T-cell (primary cell): ENCODE data around the gene GINS2. TPM values are rescaled to one million over a fixed set of nuclear protein-coding genes. Genes with fewer than 3 reads are reported as not detected.

Experiments used
- ATAC-seq, 4 experiments: fragments of 200-7000 bp in 3 of 4; fragments of 150-1000 bp in 1 of 4; cut with Tn5 transposase; replicated peaks in 1 of 4; 1 replicate in 3 of 4; 2 replicates in 1 of 4; pipeline ENCODE4 v1.10.0; 2021; ENCODE audit warnings: moderate library complexity in 3 of 4, mild to moderate bottlenecking in 2 of 4, moderate number of reproducible peaks in 1 of 4
- CTCF ChIA-PET, 2 donors: fragments of 300-600 bp; sonication (Branson Sonifier 250); formaldehyde crosslinking; loops; one replicate each; lab custom pipeline; 2022; ENCODE audit warnings: antibody characterized with exemption in 2 of 2; lab: Charles Lee
- POLR2A ChIA-PET, 2 donors: fragments of 300-600 bp; sonication (Branson Sonifier 250); formaldehyde crosslinking; loops; one replicate each; lab custom pipeline; 2022; ENCODE audit warnings: antibody characterized with exemption in 2 of 2; lab: Charles Lee
- DNase-seq, 35 experiments: peaks; one replicate each; pipeline versions ENCODE4 v3.0.0 to v3.0.0-alpha.2; 2013 to 2023
- H3K27ac ChIP-seq: one replicate; pipeline ENCODE4 v1.5.1; 2013; ENCODE audit warnings: low read length
- H3K27me3 ChIP-seq, 2 experiments: replicated peaks in 1 of 2; 1 replicate in 1 of 2; 2 replicates in 1 of 2; pipeline versions ENCODE4 v1.6.1 to v1.7.0; 2013; ENCODE audit warnings: low read length in 1 of 2, mixed read lengths in 1 of 2; ENCODE audit not compliant: control insufficient read depth in 2 of 2, insufficient read depth in 2 of 2; ENCODE audit errors: extremely low read depth in 1 of 2
- H3K36me3 ChIP-seq, 2 donors: 1 replicate in 1 of 2; 2 replicates in 1 of 2; pipeline versions ENCODE4 v1.6.1 to v1.7.0; 2013; ENCODE audit warnings: low read length in 1 of 2; ENCODE audit not compliant: control insufficient read depth in 2 of 2, insufficient read depth in 1 of 2; ENCODE audit errors: extremely low read depth in 1 of 2
- H3K4me1 ChIP-seq, 2 experiments: 1 replicate in 1 of 2; 2 replicates in 1 of 2; pipeline versions ENCODE4 v1.6.1 to v1.7.0; 2013; ENCODE audit warnings: low read length in 2 of 2, mixed read lengths in 1 of 2; ENCODE audit not compliant: insufficient read depth in 2 of 2, control insufficient read depth in 1 of 2; ENCODE audit errors: extremely low read depth in 1 of 2
- H3K4me3 ChIP-seq, 2 donors: 1 replicate in 1 of 2; 2 replicates in 1 of 2; pipeline versions ENCODE4 v1.5.1 to v1.7.0; 2013; ENCODE audit warnings: mild to moderate bottlenecking in 2 of 2, low read length in 1 of 2, moderate library complexity in 1 of 2; ENCODE audit not compliant: control insufficient read depth in 1 of 2; ENCODE audit errors: extremely low read depth in 1 of 2
- H3K9me3 ChIP-seq: 2 replicates; pipeline ENCODE4 v1.7.0; 2013
- H3K27ac Mint-ChIP-seq, 2 donors: one replicate each; pipeline ENCODE4 v1.8.0; 2020 to 2021; ENCODE audit warnings: mild to moderate bottlenecking in 2 of 2, mixed read lengths in 2 of 2
- H3K27me3 Mint-ChIP-seq, 2 donors: one replicate each; pipeline ENCODE4 v1.8.0; 2021 to 2022; ENCODE audit warnings: mixed read lengths in 2 of 2
- H3K36me3 Mint-ChIP-seq: one replicate; pipeline ENCODE4 v1.8.0; 2021; ENCODE audit warnings: mixed read lengths
- H3K4me1 Mint-ChIP-seq, 3 donors: one replicate each; pipeline ENCODE4 v1.8.0; 2020 to 2022; ENCODE audit warnings: mixed read lengths in 3 of 3, mild to moderate bottlenecking in 1 of 3
- H3K4me3 Mint-ChIP-seq, 3 donors: one replicate each; pipeline ENCODE4 v1.8.0; 2020 to 2022; ENCODE audit warnings: mild to moderate bottlenecking in 3 of 3, mixed read lengths in 3 of 3, moderate library complexity in 3 of 3
- H3K9me3 Mint-ChIP-seq, 3 donors: one replicate each; pipeline ENCODE4 v1.8.0; 2020 to 2022; ENCODE audit warnings: mixed read lengths in 3 of 3
- WGBS: methylation state at CpG from one replicate; pipeline ENCODE4 v1.1.5; 2013; ENCODE audit warnings: missing lambda C conversion rate; ENCODE audit not compliant: insufficient coverage; 5-methylcytosine and 5-hydroxymethylcytosine counted together
- total RNA-seq, 35 experiments: library from RNA in 6 of 35; stranded (reverse) in 6 of 35; fragments of 120-200 nt in 1 of 35; gene quantifications; one replicate each; pipeline versions ENCODE4 v1.2.1 to v1.2.4 and lab custom pipeline; 2013 to 2026

GINS2 gene
- total RNA-seq, 5 donors from 2014 or later (not counting 1 experiment from before 2014, with no cell fraction given), result 1.1 to 3.7 (median 1.6) TPM

DNA sequence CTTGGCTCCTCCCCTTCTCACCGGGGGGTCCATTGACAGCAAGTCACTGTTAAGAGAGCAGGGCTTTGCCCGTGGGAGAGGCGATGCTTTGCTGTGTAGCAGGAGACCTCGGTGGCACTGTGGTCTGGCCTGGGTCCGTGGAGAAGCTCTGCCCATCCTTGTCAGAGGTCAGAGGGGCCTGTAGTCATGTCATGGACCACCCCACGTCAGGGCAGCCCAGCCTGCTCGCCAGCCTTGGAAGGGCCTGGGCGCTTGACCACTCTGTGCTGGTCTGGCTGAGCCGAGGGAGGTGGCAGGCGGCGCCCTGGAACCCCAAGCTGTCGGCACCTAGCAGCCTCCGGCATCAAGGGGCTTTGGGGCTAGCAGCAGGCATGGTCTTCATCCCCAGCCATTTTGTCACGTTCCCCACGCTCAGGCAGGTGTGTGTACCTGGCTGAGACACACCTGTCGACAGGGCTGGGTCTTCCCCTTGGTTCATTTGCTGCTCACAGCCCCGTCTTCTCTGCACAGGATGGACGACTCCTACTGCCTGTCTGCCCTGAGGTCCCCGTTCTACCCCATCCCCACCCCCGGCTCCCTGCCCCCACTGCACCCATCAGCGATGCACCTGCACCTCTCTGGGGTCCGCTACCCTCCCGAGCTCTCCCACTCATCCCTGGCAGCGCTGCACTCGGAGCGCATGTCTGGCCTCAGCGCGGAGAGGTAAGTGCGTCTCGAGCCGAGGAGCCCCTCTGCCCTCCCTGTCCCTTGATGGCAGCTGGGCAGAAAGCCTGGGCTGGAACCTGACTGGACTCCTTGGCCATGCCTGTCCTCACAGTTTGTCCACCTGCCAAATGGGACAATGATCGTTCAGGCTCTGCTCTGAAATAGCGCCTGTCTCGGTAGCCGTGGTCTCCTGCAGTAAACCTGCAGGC, 33.3 kb downstream of the GINS2 start:
- Mint-ChIP-seq H3K27me3 (no peaks in the 10 kb centered on the region), H3K4me3 (no peak overlapping the region), H3K27ac (no peak overlapping the region), H3K9me3 (no peaks in the 10 kb centered on the region), H3K4me1 (peaks cover 0 to 3% (median 0%) of the 10 kb centered on the region in 3 donors), H3K36me3 (peaks cover 17% of the 10 kb centered on the region)
- ChIA-PET POLR2A (no interaction called here), CTCF (no interaction called here)
- ATAC-seq (no peak), DNase-seq (no peak)
- H3K27me3 ChIP-seq, result no peaks in the 10 kb centered on the region
- 95% methylated on average over 35 of the region's 35 CpGs for WGBS
- H3K4me1 ChIP-seq, result peaks cover 0 to 5% of the 10 kb centered on the region in 2 experiments
- H3K36me3 ChIP-seq, result peaks cover 18 to 56% of the 10 kb centered on the region in 2 donors
- no peaks in the 10 kb centered on the region for H3K9me3 ChIP-seq
- no peak overlapping the region for H3K27ac ChIP-seq
- no peak overlapping the region for H3K4me3 ChIP-seq

DNA sequence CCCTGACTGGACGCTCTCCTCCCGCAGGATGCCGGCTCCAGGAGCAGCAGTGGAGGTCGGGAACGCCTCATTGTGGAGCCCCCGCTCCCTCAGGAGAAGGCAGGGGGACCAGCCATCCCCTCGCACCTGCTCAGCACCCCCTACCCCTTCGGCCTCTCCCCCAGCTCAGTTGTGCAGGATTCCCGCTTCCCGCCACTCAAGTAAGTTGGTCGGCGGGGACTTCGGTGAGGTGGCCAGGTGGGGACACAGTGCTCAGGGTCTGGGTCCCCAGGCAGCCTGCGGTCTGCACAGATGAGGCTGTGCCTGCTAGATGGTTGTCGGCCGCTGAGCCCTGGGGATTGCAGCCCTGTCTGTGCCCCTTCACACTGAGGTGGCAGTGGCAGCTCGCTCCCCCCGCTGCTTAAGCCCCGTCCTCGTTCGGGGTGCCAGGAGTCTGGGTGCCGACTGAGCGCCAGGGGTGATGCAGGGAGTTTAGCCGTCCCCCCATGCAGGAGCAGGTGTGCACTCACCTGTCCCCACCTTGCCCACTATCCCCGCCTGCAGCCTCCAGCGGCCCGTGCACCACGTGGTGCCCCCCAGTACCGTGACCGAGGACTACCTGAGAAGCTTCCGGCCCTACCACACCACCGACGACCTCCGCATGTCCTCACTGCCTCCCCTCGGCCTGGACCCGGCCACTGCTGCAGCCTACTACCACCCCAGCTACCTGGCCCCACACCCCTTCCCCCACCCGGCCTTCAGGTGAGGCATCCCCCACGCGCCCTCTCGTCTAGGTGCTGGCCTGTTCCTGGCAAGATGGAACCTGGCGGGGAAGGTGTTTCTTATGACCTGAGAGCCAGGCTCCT, 34.3 kb downstream of the GINS2 start:
- Histone ChIP-seq H3K36me3 (peaks cover 18 to 52% of the 10 kb centered on the region in 2 donors), H3K9me3 (no peaks in the 10 kb centered on the region), H3K4me3 (no peak overlapping the region), H3K4me1 (peaks cover 0 to 10% of the 10 kb centered on the region in 2 experiments), H3K27ac (no peak overlapping the region), H3K27me3 (no peaks in the 10 kb centered on the region)
- WGBS, result 96% methylated on average over 34 of the region's 41 CpGs
- Mint-ChIP-seq H3K27me3 (no peaks in the 10 kb centered on the region), H3K27ac (no peak overlapping the region), H3K9me3 (no peaks in the 10 kb centered on the region), H3K4me1 (no peaks in the 10 kb centered on the region), H3K4me3 (no peak overlapping the region), H3K36me3 (peaks cover 13% of the 10 kb centered on the region)
- POLR2A ChIA-PET, result interaction anchor here in 1 of 2 donors (0.6 kb wide), 1 partner anchor 107 kb away, joined by 3 read pairs; no protein-coding TSS in a partner anchor
- CTCF ChIA-PET, result no interaction called here
- ATAC-seq (no peak), DNase-seq (no peak)

DNA sequence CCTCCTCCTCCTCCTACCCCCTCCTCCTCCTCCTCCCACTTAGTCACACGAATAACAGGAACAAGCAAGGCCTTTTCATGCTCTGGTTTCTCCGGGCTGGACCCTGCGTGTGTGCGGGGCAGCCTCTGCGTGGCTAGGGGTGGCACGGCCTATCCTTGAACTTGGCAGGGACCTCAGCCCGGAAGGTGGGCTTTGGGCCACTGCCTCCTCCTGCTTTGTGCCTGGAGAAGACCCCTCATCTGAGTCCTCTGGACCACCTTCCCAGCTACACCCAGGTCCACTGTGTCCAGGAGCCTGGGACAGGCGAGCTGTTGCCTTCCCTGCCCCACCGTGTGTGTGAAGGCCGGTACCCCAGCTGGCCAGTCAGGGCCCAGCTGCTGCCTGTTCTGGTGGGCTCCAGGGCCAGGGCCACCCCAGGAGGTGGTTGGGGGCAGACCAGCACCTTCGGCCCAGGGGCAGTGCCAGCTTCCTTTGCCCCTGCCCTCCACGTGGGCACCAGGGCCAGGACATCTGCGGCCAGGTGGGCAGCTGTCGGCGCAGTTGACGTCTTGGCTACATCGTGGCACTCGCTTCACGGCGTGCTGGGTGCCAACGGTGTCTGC, 35.4 kb downstream of the GINS2 start:
- DNase-seq (no peak), ATAC-seq (no peak)
- Histone ChIP-seq H3K36me3 (peaks cover 15 to 46% of the 10 kb centered on the region in 2 donors), H3K27me3 (no peaks in the 10 kb centered on the region), H3K27ac (no peak overlapping the region), H3K4me3 (no peak overlapping the region), H3K4me1 (peaks cover 0 to 10% of the 10 kb centered on the region in 2 experiments), H3K9me3 (no peaks in the 10 kb centered on the region)
- no peaks in the 10 kb centered on the region for H3K27me3 Mint-ChIP-seq
- no peak overlapping the region for H3K27ac Mint-ChIP-seq
- peaks cover 0 to 4% (median 0%) of the 10 kb centered on the region in 3 donors for H3K4me1 Mint-ChIP-seq
- H3K36me3 Mint-ChIP-seq, result peaks cover 13% of the 10 kb centered on the region
- H3K4me3 Mint-ChIP-seq, result no peak overlapping the region
- CTCF ChIA-PET, result no interaction called here
- POLR2A ChIA-PET, result no interaction called here
- H3K9me3 Mint-ChIP-seq, result no peaks in the 10 kb centered on the region
- 96% methylated on average over 18 of the region's 21 CpGs for WGBS

DNA sequence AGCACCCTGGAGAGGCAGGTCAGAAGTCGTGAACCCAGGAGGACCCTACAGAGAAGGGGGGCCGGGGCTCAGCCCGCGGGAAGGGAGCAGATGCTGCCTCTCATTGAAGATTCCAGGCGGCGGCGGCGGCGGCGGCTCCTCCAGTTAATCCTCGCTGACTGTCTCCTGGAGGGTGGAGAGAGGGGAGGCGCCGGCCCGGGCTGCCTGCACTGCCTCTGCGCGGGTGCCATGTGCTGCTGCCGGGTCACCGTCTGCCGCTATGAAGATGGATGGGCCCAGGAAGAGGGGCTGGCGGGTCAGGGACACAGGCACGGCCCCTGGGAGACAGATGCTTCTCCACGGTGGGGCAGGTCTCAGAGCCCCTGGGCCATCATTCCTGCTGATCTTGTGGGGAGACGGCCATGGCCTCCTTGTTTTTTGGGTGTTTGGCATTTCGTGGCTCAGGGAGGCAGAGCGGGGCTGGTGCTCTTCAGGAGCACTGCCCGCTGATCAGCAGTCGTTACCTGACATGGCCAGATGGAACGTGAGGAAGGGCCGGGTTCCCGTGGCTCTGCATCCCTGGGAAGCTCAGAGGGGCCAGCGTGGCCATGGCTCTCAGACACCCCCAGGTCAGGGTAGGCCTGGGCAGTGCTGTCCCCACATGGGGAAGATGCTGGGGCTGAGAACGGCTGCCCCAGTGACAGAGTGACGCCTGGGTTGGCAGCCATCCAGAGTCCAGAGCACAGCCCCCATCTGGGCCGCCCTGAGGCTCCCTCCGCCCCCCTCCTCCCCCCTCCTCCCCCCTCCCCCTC, 36.1 kb downstream of the GINS2 start:
- H3K9me3 Mint-ChIP-seq, result no peaks in the 10 kb centered on the region
- no peak overlapping the region for H3K27ac Mint-ChIP-seq
- WGBS, result 95% methylated on average over 30 of the region's 35 CpGs
- Histone ChIP-seq H3K4me3 (no peak overlapping the region), H3K9me3 (no peaks in the 10 kb centered on the region), H3K4me1 (peaks cover 0 to 10% of the 10 kb centered on the region in 2 experiments), H3K27me3 (no peaks in the 10 kb centered on the region), H3K27ac (no peak overlapping the region), H3K36me3 (peaks cover 9 to 39% of the 10 kb centered on the region in 2 donors)
- H3K27me3 Mint-ChIP-seq, result no peaks in the 10 kb centered on the region
- H3K4me1 Mint-ChIP-seq, result peaks cover 0 to 4% (median 0%) of the 10 kb centered on the region in 3 donors
- peak in 6 of 35 experiments; percentile 17 to 33 (median 22) for DNase-seq
- no peak overlapping the region for H3K4me3 Mint-ChIP-seq
- peaks cover 11% of the 10 kb centered on the region for H3K36me3 Mint-ChIP-seq
- ATAC-seq, result peak in 2 of 4 experiments; percentile 32 to 36
- ChIA-PET CTCF (no interaction called here), POLR2A (no interaction called here)

DNA sequence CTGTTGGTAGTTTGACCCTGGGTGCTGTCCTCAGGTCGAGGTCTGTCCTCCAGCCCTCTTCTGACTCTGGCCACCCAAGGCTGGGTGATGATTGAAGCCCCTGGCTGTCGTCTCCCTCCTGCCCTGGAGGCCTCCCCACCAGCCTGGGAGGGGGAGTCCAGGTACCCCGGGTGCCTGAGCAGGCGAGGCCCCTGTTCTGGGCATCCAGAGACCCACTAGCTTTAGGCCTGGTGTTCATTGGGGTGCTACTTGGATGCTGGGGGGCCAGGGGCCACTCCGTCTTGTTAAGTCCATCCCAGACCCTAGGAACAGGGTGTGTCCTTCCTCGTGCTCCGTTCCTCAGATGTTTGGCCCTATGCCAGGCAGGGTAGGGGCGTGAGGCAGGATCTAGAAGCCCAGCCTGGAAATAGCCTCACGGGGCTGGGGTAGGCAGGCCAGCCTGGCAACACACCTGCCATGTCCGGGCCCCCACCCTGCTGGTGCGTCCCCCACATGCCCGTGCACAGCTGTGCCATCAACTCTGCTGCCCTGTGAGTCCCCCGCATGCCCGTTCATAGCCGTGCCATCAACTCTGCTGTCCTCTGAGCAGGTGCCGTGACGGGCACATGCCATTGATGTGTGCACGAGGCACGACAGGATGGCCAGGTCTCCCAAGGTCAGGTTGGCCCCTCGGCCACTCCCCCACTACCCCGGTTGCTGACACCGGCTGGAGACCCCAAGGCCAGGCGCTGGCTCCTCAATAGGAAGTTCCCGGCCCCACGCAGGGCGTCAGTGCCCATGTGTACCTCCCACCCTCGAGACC, 36.9 kb downstream of the GINS2 start:
- CTCF ChIA-PET, result interaction anchor here in 1 of 2 donors (1.4 kb wide), 1 partner anchor 8 kb away, joined by 4 read pairs; no protein-coding TSS in a partner anchor
- no peak overlapping the region for H3K27ac Mint-ChIP-seq
- no peaks in the 10 kb centered on the region for H3K27me3 Mint-ChIP-seq
- peaks cover 9% of the 10 kb centered on the region for H3K36me3 Mint-ChIP-seq
- POLR2A ChIA-PET, result no interaction called here
- H3K9me3 Mint-ChIP-seq, result no peaks in the 10 kb centered on the region
- H3K4me1 ChIP-seq, result peaks cover 0 to 10% of the 10 kb centered on the region in 2 experiments
- peaks cover 3 to 31% of the 10 kb centered on the region in 2 donors for H3K36me3 ChIP-seq
- H3K4me3 ChIP-seq, result no peak overlapping the region
- H3K4me3 Mint-ChIP-seq, result no peak overlapping the region
- DNase-seq, result no peak
- 94% methylated on average over 27 of the region's 27 CpGs for WGBS
- H3K27me3 ChIP-seq, result no peaks in the 10 kb centered on the region
- H3K27ac ChIP-seq, result no peak overlapping the region
- ATAC-seq, result no peak
- no peaks in the 10 kb centered on the region for H3K9me3 ChIP-seq
- H3K4me1 Mint-ChIP-seq, result peaks cover 0 to 4% (median 0%) of the 10 kb centered on the region in 3 donors
